HepG2 (cell line): ENCODE data around the gene CYP27B1. TPM values are rescaled to one million over a fixed set of nuclear protein-coding genes. Genes with fewer than 3 reads are reported as not detected.

Source experiments
- BRF2 ChIP-seq: sonication (generic); formaldehyde crosslinking; IDR thresholded peaks from 2 replicates; pipeline ENCODE4 v1.8.1; 2022; ENCODE audit warnings: mild to moderate bottlenecking, missing genetic modification reagents
- FOSL1 ChIP-seq: sonication (generic); formaldehyde crosslinking; IDR thresholded peaks from 2 replicates; pipeline ENCODE4 v1.9.0; 2021; ENCODE audit warnings: missing genetic modification reagents, borderline replicate concordance
- FOXA1 ChIP-seq, 2 experiments: fragments of 450-650 bp in 1 of 2; sonication (generic) in 1 of 2; formaldehyde crosslinking in 1 of 2; IDR thresholded peaks; 2 replicates each; pipeline versions ENCODE4 v1.4.0 to v1.6.1; 2016 to 2020; ENCODE audit warnings: missing genetic modification reagents in 1 of 2
- FOXP4 ChIP-seq: sonication (generic); formaldehyde crosslinking; IDR thresholded peaks from 2 replicates; pipeline ENCODE4 v1.4.0; 2020; ENCODE audit warnings: missing genetic modification reagents
- KLF12 ChIP-seq: sonication (generic); formaldehyde crosslinking; IDR thresholded peaks from 2 replicates; pipeline ENCODE4 v1.4.0; 2020; ENCODE audit warnings: missing genetic modification reagents, borderline replicate concordance
- MAZ ChIP-seq, 2 experiments: sonication (generic) in 1 of 2; formaldehyde crosslinking in 1 of 2; IDR thresholded peaks; 2 replicates each; pipeline versions ENCODE4 v1.5.0 to v1.6.1; 2012 to 2020; ENCODE audit warnings: low read depth in 2 of 2, mild to moderate bottlenecking in 2 of 2, borderline replicate concordance in 1 of 2, improper control_type of control experiment in 1 of 2, low read length in 1 of 2, missing genetic modification reagents in 1 of 2, moderate library complexity in 1 of 2
- MEIS2 ChIP-seq: sonication (generic); formaldehyde crosslinking; IDR thresholded peaks from 2 replicates; pipeline ENCODE4 v1.9.0; 2021; ENCODE audit warnings: mild to moderate bottlenecking, missing genetic modification reagents
- MIER3 ChIP-seq: IDR thresholded peaks from 2 replicates; pipeline ENCODE4 v1.6.1; 2016; ENCODE audit warnings: missing compliant biosample characterization, borderline replicate concordance
- MLX ChIP-seq: IDR thresholded peaks from 2 replicates; pipeline ENCODE4 v1.6.1; 2016
- NR2F6 ChIP-seq, 2 experiments: IDR thresholded peaks; 2 replicates each; pipeline ENCODE4 v1.6.1; 2016; ENCODE audit warnings: antibody characterized with exemption in 1 of 2, mild to moderate bottlenecking in 1 of 2
- ZBTB43 ChIP-seq: sonication (generic); formaldehyde crosslinking; conservative IDR thresholded peaks from 2 replicates; pipeline ENCODE4 v1.4.0; 2020; ENCODE audit warnings: missing genetic modification reagents
- ZNF124 ChIP-seq: sonication (generic); formaldehyde crosslinking; IDR thresholded peaks from 2 replicates; pipeline ENCODE4 v1.4.0; 2020; ENCODE audit warnings: missing genetic modification reagents
- ZNF232 ChIP-seq: sonication (generic); formaldehyde crosslinking; IDR thresholded peaks from 2 replicates; pipeline ENCODE4 v1.4.0; 2020; ENCODE audit warnings: missing genetic modification reagents, borderline replicate concordance
- ZNF512 ChIP-seq: sonication (generic); formaldehyde crosslinking; IDR thresholded peaks from 2 replicates; pipeline ENCODE4 v1.4.0; 2020; ENCODE audit warnings: mild to moderate bottlenecking, missing genetic modification reagents
- ZNF605 ChIP-seq: sonication (generic); formaldehyde crosslinking; IDR thresholded peaks from 2 replicates; pipeline ENCODE4 v1.8.0; 2022; ENCODE audit warnings: mild to moderate bottlenecking, missing genetic modification reagents
- ZNF616 ChIP-seq: sonication (generic); formaldehyde crosslinking; IDR thresholded peaks from 2 replicates; pipeline ENCODE4 v1.5.0; 2020; ENCODE audit warnings: low read depth, mild to moderate bottlenecking, missing genetic modification reagents
- ZSCAN21 ChIP-seq: sonication (generic); formaldehyde crosslinking; IDR thresholded peaks from 2 replicates; pipeline ENCODE4 v1.8.0; 2022; ENCODE audit warnings: mild to moderate bottlenecking, missing genetic modification reagents, moderate library complexity, borderline replicate concordance
- ZXDC ChIP-seq: sonication (generic); formaldehyde crosslinking; IDR thresholded peaks from 2 replicates; pipeline ENCODE4 v1.5.0; 2020; ENCODE audit warnings: mild to moderate bottlenecking, missing genetic modification reagents
- polyA plus RNA-seq, 8 experiments: library from polyadenylated mRNA; depleted of rRNA in 3 of 8; stranded (reverse) in 7 of 8; unstranded in 1 of 8; fragments of >200 nt; fragmentation: Illumina TruSeq in 4 of 8; extraction: Trizol in 4 of 8; gene quantifications; 2 replicates each; pipeline versions ENCODE4 v1.2.1 to v1.2.3, GENCODE V29; 2011 to 2016; ENCODE audit warnings: low read depth in 4 of 8, missing spikeins in 1 of 8, mixed read lengths in 1 of 8; ENCODE audit not compliant: insufficient read depth in 1 of 8
- total RNA-seq, 5 experiments: library from RNA; depleted of rRNA; stranded (reverse); fragments of >200 nt; fragmentation: Illumina TruSeq; extraction: Trizol; gene quantifications; 2 replicates each; pipeline ENCODE4 v1.2.3, GENCODE V29; 2016; ENCODE audit warnings: low read depth in 1 of 5

CYP27B1 gene
- total and polyA plus RNA-seq, 2 of the 13 experiments (the other 11 are each of a cell fraction or from before 2014, with no cell fraction given): 2.3 to 3.0 TPM

- TF ChIP-seq FOXP4: peak; percentile 54; the same call in 1 of the 2 replicates
- TF ChIP-seq BRF2: no peak; the same call in none of the 2 replicates
- TF ChIP-seq MAZ (IDR thresholded peaks at IDR 0.05; ENCODE audit: borderline replicate concordance, low read depth, low read length): peak; percentile 88
- TF ChIP-seq MAZ (CRISPR knock-in tag; IDR thresholded peaks at IDR 0.05; ENCODE audit: low read depth): peak; percentile 87
- TF ChIP-seq ZNF512 (CRISPR knock-in tag): no peak
- peak; percentile 53; the same call in 1 of the 2 replicates for TF ChIP-seq ZBTB43 (CRISPR knock-in tag)
- TF ChIP-seq ZNF616: peak; percentile 86; the same call in 1 of the 2 replicates
- no peak for TF ChIP-seq MEIS2 (CRISPR knock-in tag)
- 0 out of 2 replicates have a peak, but pooled peaks have one; percentile 18 for TF ChIP-seq KLF12
- no peak for TF ChIP-seq FOSL1 (CRISPR knock-in tag)
- TF ChIP-seq MLX: 0 out of 2 replicates have a peak, but pooled peaks have one; percentile 23
- TF ChIP-seq ZNF124 (CRISPR knock-in tag): peak; percentile 37; the same call in 1 of the 2 replicates
- TF ChIP-seq ZNF232 (CRISPR knock-in tag): peak; percentile 60; the same call in 1 of the 2 replicates
- peak; percentile 98 for TF ChIP-seq ZNF605 (CRISPR knock-in tag)
- no peak; the same call in 1 of the 2 replicates for TF ChIP-seq NR2F6 (IDR thresholded peaks at IDR 0.05)
- peak; percentile 35; the same call in 1 of the 2 replicates for TF ChIP-seq NR2F6 (CRISPR knock-in tag; IDR thresholded peaks at IDR 0.05)
- TF ChIP-seq ZXDC: peak; percentile 94
- TF ChIP-seq ZSCAN21 (CRISPR knock-in tag): peak; percentile 27; the same call in 1 of the 2 replicates
- TF ChIP-seq MIER3 (CRISPR knock-in tag): peak; percentile 74; the same call in 1 of the 2 replicates
- TF ChIP-seq FOXA1 (IDR thresholded peaks at IDR 0.05): no peak
- TF ChIP-seq FOXA1 (CRISPR knock-in tag; IDR thresholded peaks at IDR 0.05): no peak
Measured at GRCh38 chr12:57771873-57772428, 5.1 kb upstream of the CYP27B1 start, which contains the start of gene METTL1 (continued).
